ENCODE data around the gene PRSS53. TPM values are rescaled to one million over a fixed set of nuclear protein-coding genes. Genes with fewer than 3 reads are reported as not detected.

PRSS53 gene
- total RNA-seq, 1 experiment from 2014 or later: 2.8 TPM

- Histone ChIP-seq H4K20me1 (ENCODE audit: control insufficient read depth, insufficient read depth, insufficient read length) (no peaks in the 10 kb centered on the region), H4K91ac (ENCODE audit: insufficient read length, low read depth, low read length) (no peak overlapping the region), H2BK120ac (ENCODE audit: low read depth, low read length, poor library complexity, severe bottlenecking) (no peak overlapping the region), H4K8ac (replicated peaks; ENCODE audit: insufficient read length, low read depth, low read length) (no peak overlapping the region), H2AK5ac (ENCODE audit: insufficient read length, low read length) (no peak overlapping the region), H3K79me1 (ENCODE audit: insufficient read depth, low read depth, low read length, poor library complexity, severe bottlenecking) (peaks cover 6% of the 10 kb centered on the region), H3K56ac (ENCODE audit: insufficient read length, low read depth, low read length) (no peak overlapping the region), H3K4ac (ENCODE audit: low read depth, low read length) (no peak overlapping the region), H2BK5ac (ENCODE audit: insufficient read length, low read length) (no peak overlapping the region), H3K14ac (ENCODE audit: insufficient read depth, low read length) (no peak overlapping the region), H3K9me3 (ENCODE audit: control insufficient read depth, low read depth, low read length) (no peaks in the 10 kb centered on the region), H3K4me2 (ENCODE audit: insufficient read depth, insufficient read length, low read length) (no peak overlapping the region), H3K4me1 (ENCODE audit: insufficient read depth, low read length) (no peaks in the 10 kb centered on the region), H4K5ac (ENCODE audit: insufficient read length, low read depth, low read length) (no peak overlapping the region), H3K79me2 (ENCODE audit: insufficient read depth, low read length) (peaks cover 18% of the 10 kb centered on the region; the same call in 1 of the 2 replicates), H3K18ac (ENCODE audit: insufficient read length, low read depth, low read length) (no peak overlapping the region), H2BK12ac (ENCODE audit: insufficient read length, low read depth, low read length) (no peak overlapping the region), H2BK15ac (ENCODE audit: low read depth, low read length) (no peak overlapping the region), H3K9ac (ENCODE audit: extremely low read depth, insufficient read length, low read length) (no peak overlapping the region), H3T11ph (ENCODE audit: low read length) (no peak overlapping the region), H3K23ac (ENCODE audit: insufficient read length, low read depth, low read length) (no peak overlapping the region), H3K23me2 (ENCODE audit: insufficient read length, low read depth, low read length, poor library complexity, severe bottlenecking) (peaks cover 6% of the 10 kb centered on the region), H2BK20ac (ENCODE audit: low read depth, low read length, poor library complexity, severe bottlenecking) (no peak overlapping the region), H3K27me3 (ENCODE audit: insufficient read depth, low read length) (no peaks in the 10 kb centered on the region), H3K27ac (ENCODE audit: insufficient read length, low read depth, low read length) (no peak overlapping the region), H2AFZ (ENCODE audit: low read length) (no peak overlapping the region)
- peaks cover 13 to 25% (median 20%) of the 10 kb centered on the region in 3 experiments for H3K36me3 Mint-ChIP-seq (ENCODE audit: insufficient read depth in 1 of 3, low read depth in 3 of 3)
- no peak for DNase-seq
- no peaks in the 10 kb centered on the region for H3K9me3 Mint-ChIP-seq
- WGBS (ENCODE audit: extremely low coverage, insufficient read length, low lambda C conversion rate): no CpG with 5 or more reads among the region's 3 CpGs
- H3K27me3 Mint-ChIP-seq (ENCODE audit: low read depth): no peaks in the 10 kb centered on the region
- no peak overlapping the region for H3K27ac Mint-ChIP-seq
- H3K4me3 Mint-ChIP-seq: no peak overlapping the region
- peaks cover 8% of the 10 kb centered on the region in 2 experiments for H3K4me1 Mint-ChIP-seq
- no peak for TF ChIP-seq CTCF (conservative IDR thresholded peaks at IDR 0.05)
Measured at GRCh38 chr16:31067342-31067741, 21.4 kb downstream of the PRSS53 start.

Measured in H9 (cell line).